NCI-H1105 treated with DMSO at 0.1 percent for 48 hours (cell line): ENCODE results near the gene PTPRB.

Source experiments
- DNase-seq: peaks from one replicate; lab custom pipeline; 2025; lab: John Stamatoyannopoulos, UW

PTPRB gene

DNA sequence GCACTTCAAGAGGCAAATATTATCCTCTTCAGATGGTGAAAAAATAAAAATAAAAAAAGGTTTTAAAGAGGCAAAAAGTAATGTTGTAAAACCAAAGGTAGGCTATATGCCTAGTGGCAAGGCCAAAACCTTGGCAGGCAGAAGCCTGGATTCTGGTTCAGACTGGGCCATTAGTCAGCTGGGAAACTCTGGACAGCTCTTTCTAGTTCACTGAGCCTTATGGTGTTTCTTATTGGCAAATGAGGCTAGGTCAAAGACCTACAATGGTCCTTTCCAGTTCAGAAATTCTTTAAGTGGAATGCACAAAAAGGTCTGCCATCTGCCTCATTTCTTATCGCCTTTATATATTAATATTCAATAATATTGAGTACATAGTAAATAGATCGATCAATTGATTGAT is 44.6 kb downstream of the PTPRB start:
- no peak for DNase-seq

GRCh38 chr12:70590549-70591226 is 46.5 kb downstream of the PTPRB start:
- no peak for DNase-seq

DNA sequence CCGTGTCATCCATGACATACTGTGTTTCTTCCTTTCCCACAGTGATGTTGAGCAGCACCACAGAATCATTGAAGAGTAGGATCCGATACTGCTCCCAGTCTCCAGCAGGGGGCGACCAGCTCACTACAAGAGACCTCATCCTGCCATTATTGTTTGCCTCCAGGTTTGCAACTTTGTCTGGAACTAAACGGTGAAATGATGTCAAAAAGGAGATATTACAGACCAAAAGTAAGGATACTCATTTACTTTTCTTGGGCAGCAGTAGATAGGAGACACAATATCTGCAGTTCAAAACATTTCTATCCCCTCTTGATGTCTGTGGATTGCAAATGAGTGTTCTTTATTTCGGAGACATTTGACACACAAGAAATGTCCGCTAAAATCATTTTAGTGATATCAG is 47.2 kb downstream of the PTPRB start:
- DNase-seq: peak; percentile 80

- DNase-seq: no peak
Measured at GRCh38 chr12:70584332-70584731, 52.9 kb downstream of the PTPRB start.

- DNase-seq: no peak
Measured at GRCh38 chr12:70583251-70583650, 54.0 kb downstream of the PTPRB start.

DNA sequence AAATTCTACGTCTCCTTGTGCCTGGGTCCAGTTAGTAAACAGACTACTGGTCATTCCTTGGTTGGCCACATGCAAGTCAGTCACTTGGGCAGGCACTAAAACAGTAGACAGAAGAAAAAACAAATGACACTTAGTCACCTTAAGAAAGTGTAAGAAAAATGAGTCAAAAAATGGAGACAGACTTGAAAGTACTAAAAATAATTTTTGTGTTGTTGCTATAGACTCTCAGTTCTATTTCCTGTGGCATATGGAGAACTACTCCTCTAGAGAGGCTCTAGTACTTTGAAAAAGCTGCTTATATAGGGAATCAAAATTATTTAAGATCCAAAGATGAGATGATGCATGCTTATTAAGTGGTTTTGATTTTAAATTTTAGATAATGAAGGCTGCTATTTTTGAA is 56.0 kb downstream of the PTPRB start:
- DNase-seq: no peak

DNA sequence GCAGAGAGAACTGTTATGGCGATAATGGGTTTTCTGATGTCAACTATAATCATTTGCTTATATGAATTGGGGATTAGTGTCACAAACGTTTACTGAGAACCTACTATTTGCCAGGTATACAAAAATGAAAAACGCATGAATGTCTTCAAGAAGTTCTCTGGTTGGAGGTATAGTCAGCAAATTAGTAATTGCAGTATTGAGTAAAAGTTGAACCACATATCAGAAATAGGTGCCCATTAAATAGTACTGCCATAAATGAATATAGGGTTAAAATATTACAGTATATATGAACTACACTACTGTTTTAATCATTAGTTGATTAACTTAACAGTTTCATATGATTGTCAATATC is 60.0 kb downstream of the PTPRB start:
- no peak for DNase-seq

DNA sequence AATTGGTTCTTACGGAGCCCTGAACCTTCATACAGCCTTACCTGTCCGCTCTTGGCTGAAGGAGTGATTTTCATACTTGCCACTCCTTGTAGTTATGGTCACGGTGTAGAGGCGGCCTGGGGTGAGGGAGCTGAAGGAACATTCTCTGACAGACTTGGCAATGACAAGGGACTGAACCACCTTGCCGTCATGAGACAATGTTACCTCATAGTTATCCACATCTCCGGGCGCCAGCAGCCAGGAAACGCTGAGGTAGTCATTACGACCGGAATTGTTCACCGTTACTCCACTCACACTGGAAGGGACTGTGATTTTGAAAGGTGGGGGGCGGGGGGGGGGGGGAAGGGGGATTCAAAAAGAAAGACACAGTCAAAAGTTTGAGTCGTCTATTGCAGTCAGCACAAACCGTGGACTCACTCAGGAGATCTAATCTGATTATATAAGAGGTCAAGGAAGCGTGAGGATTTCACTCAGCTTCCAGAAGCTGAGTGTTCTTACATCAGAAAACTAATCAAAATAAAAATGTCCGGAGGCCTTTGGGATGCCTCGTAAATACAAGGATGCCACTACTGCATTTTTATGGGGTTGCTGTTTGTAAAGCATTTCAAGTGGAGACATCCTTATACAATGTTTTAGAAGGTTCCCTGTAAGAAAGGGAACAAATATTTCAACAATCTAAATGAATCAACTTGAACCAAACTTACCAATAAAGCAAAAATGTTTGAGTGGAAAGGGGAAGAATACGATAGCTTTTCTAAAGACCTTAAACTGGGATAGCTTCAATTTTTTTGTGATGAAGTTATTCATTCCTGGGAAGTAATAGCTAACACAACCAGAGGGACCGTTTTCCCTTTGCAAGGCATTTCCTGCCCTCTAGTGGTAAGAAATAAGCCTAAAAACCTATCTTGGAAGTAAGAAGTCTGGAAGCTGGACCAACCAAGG is 60.6 kb downstream of the PTPRB start:
- DNase-seq: peak; percentile 73

GRCh38 chr12:70571705-70572268 is 65.4 kb downstream of the PTPRB start:
- DNase-seq: no peak

DNA sequence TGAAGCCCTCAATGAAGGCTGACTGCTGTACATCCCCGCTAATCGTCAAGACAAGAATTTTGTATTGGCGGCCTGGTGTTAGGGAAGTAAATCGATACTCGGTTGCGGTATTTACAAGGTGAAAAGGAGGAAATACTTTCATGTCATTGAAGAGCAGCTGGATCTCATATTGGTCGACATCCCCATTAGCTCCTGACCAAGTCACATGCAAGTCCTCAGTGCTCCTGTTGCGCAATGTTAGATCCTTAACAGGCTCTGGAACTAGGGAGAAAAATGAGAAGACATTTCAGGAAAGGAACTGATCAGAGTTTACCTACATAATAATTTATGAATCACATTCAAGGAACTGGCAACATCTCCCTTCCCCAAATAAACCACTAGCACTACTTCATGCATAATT is 66.2 kb downstream of the PTPRB start:
- no peak for DNase-seq

GRCh38 chr12:70561550-70561949 is 75.7 kb downstream of the PTPRB start:
- no peak for DNase-seq

GRCh38 chr12:70560671-70561070 is 76.6 kb downstream of the PTPRB start:
- no peak for DNase-seq

- DNase-seq: no peak
Measured at GRCh38 chr12:70559390-70559789, 77.8 kb downstream of the PTPRB start.

GRCh38 chr12:70557583-70558191 is 79.5 kb downstream of the PTPRB start:
- no peak for DNase-seq

GRCh38 chr12:70556179-70556869 is 80.9 kb downstream of the PTPRB start:
- DNase-seq: no peak

GRCh38 chr12:70555081-70555480 is 82.1 kb downstream of the PTPRB start:
- no peak for DNase-seq

- DNase-seq: no peak
Measured at GRCh38 chr12:70553391-70553859, 83.8 kb downstream of the PTPRB start.

- DNase-seq: no peak
Measured at GRCh38 chr12:70551731-70552130, 85.5 kb downstream of the PTPRB start.

DNA sequence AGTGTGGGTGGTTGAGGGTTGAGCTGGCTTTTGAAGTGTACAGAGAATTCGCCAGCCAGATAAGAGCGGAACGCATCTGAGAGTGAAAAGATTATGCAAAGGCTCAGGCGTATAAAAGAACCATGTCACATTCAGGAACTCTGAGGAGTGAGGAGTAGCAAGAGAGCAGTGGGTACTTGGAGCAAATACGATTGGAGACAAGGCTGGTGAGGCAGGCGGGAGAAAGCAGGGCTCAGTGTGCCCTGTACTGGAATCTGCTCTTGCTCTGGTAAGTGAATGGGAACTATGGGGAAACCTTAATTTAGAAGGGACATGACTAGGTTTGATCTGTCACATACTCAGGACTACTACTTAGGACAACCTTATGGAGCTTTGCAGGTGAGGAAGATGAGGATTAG is 87.0 kb downstream of the PTPRB start:
- no peak for DNase-seq

DNA sequence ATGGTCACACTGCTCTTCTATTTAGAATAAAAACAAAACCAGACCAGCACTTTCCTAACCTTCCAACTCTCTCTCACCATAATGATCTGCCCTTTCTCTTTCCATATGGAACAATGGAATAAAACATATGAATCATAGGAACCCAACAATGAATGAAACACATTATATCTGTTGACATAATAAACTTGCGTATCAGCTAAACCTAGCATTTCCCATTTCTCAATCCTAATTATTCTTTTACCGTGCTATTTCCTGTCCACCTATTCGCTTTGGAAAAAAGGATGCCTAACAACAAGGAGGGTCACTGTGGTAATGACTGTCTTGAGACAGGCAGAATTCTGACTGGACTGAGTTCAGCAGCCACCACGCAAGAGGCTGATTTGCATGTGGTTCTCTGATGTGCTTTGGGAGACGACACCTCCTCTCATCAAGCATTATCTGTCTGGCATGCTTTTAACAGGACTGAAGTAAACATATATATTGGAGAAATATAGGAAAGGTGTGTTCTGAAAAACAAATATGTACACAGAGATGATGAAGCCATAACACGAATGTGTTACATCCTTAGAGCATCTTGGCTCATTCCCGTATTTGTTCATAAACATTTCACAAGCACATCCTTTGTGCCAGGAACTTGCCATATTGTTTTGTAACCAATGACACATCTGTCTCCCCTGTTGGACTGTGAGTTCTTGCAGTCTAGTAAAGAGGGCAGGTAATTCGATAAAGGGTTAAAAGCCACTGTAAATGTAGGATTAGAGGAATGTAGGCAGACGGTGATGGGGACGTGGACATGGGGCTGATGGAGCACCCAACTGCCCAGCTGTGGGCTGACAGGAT is 87.7 kb downstream of the PTPRB start:
- no peak for DNase-seq

DNA sequence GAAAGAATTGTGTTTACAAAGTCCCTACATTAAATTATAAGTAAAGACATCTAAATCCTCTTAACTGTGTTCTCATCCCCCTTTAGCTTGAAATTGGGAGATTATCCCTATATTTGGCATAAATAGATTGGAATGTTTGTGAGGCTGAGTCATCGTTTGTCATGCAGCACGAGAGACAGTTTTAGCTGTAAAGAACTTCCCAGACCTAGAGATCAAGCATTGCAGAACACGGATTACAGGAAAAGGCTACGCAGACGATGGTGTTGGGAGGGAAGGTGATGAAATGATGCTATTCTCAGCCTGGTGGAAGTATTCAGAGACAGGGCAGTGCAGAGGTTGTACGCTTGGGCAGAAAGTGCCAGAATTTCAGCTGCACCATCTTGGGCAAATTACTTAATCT is 93.8 kb downstream of the PTPRB start:
- no peak for DNase-seq
